B cell (primary cell): Measurements from ENCODE around the gene HYI. TPM values are rescaled to one million over a fixed set of nuclear protein-coding genes. Genes with fewer than 3 reads are reported as not detected.

Experiments
- ATAC-seq: fragments of 200-7000 bp; cut with Tn5 transposase; one replicate; pipeline ENCODE4 v1.10.0; 2021; ENCODE audit warnings: low read depth, mild to moderate bottlenecking, moderate number of reproducible peaks, moderate library complexity
- CTCF ChIA-PET: fragments of 350-600 bp; sonication (Branson Sonifier 250); formaldehyde crosslinking; loops from one replicate; lab custom pipeline; 2021; ENCODE audit warnings: antibody characterized with exemption, inconsistent platforms; lab: Charles Lee
- POLR2A ChIA-PET: fragments of 350-600 bp; sonication (Branson Sonifier 250); formaldehyde crosslinking; loops from one replicate; lab custom pipeline; 2021; ENCODE audit warnings: antibody characterized with exemption; lab: Charles Lee
- DNase-seq: peaks from one replicate; pipeline ENCODE4 v3.0.0; 2013
- H2AFZ ChIP-seq: 2 replicates; pipeline ENCODE4 v1.6.1; 2012; ENCODE audit warnings: mild to moderate bottlenecking, low read depth, low read length; ENCODE audit not compliant: insufficient read depth, poor library complexity, severe bottlenecking
- H3K27ac ChIP-seq, 2 donors: 1 replicate in 1 of 2; 2 replicates in 1 of 2; pipeline ENCODE4 v1.5.1; 2012 to 2013; ENCODE audit warnings: low read length in 2 of 2, mild to moderate bottlenecking in 2 of 2, moderate library complexity in 1 of 2
- H3K27me3 ChIP-seq, 4 experiments: fragments of 200-600 bp in 1 of 4; sonication (generic) in 1 of 4; replicated peaks in 1 of 4; 1 replicate in 2 of 4; 2 replicates in 2 of 4; pipeline versions ENCODE4 v1.6.1 to v1.7.0; 2013 to 2016; ENCODE audit warnings: low read length in 3 of 4, mild to moderate bottlenecking in 2 of 4, mixed read lengths in 1 of 4, moderate library complexity in 1 of 4; ENCODE audit not compliant: insufficient read depth in 4 of 4, control insufficient read depth in 3 of 4; ENCODE audit errors: control extremely low read depth in 1 of 4
- H3K36me3 ChIP-seq, 2 experiments: replicated peaks in 1 of 2; 1 replicate in 1 of 2; 2 replicates in 1 of 2; pipeline versions ENCODE4 v1.6.1 to v1.7.1; 2013; ENCODE audit warnings: low read length in 1 of 2; ENCODE audit not compliant: insufficient read depth in 2 of 2, control insufficient read depth in 1 of 2; ENCODE audit errors: control extremely low read depth in 1 of 2, extremely low read depth in 1 of 2
- H3K4me1 ChIP-seq, 2 donors: fragments of 200-600 bp in 1 of 2; sonication (generic) in 1 of 2; 1 replicate in 1 of 2; 2 replicates in 1 of 2; pipeline versions ENCODE4 v1.5.1 to v1.6.1; 2013 to 2017; ENCODE audit warnings: low read length in 2 of 2; ENCODE audit not compliant: control insufficient read depth in 2 of 2, insufficient read depth in 2 of 2
- H3K4me2 ChIP-seq: replicated peaks from 2 replicates; pipeline ENCODE3; 2012; ENCODE audit warnings: mild to moderate bottlenecking, low read depth, low read length; ENCODE audit not compliant: poor library complexity, severe bottlenecking
- H3K4me3 ChIP-seq, 5 experiments: fragments of 200-600 bp in 1 of 5; sonication (generic) in 1 of 5; 1 replicate in 3 of 5; 2 replicates in 2 of 5; pipeline versions ENCODE4 v1.5.1 to v1.7.0; 2011 to 2016; ENCODE audit warnings: low read length in 4 of 5, mild to moderate bottlenecking in 4 of 5, low read depth in 2 of 5, control low read depth in 1 of 5, moderate library complexity in 1 of 5; ENCODE audit not compliant: insufficient read depth in 1 of 5; ENCODE audit errors: control extremely low read depth in 1 of 5, extremely low read depth in 1 of 5
- H3K79me2 ChIP-seq: fragments of 200-600 bp; sonication (generic); one replicate; pipeline ENCODE4 v1.6.0; 2016; ENCODE audit warnings: low read length; ENCODE audit not compliant: control insufficient read depth, insufficient read depth
- H3K9ac ChIP-seq: fragments of 200-600 bp; sonication (generic); 2 replicates; pipeline ENCODE4 v1.6.1; 2017; ENCODE audit warnings: mild to moderate bottlenecking, low read length, moderate library complexity
- H3K9me3 ChIP-seq, 3 donors: one replicate each; pipeline versions ENCODE4 v1.6.1 to v1.7.1; 2013; ENCODE audit warnings: low read length in 2 of 3; ENCODE audit not compliant: control insufficient read depth in 2 of 3, insufficient read depth in 1 of 3; ENCODE audit errors: control extremely low read depth in 1 of 3
- H4K20me1 ChIP-seq: 2 replicates; pipeline ENCODE4 v1.6.0; 2012; ENCODE audit warnings: mild to moderate bottlenecking, low read length; ENCODE audit not compliant: insufficient read depth, control insufficient read depth, poor library complexity, severe bottlenecking
- H3K27ac Mint-ChIP-seq: one replicate; pipeline ENCODE4 v1.8.0; 2021; ENCODE audit warnings: mixed read lengths
- H3K27me3 Mint-ChIP-seq: one replicate; pipeline ENCODE4 v1.8.0; 2021; ENCODE audit warnings: mixed read lengths
- H3K4me1 Mint-ChIP-seq: one replicate; pipeline ENCODE4 v1.8.0; 2021; ENCODE audit warnings: mixed read lengths
- H3K4me3 Mint-ChIP-seq: one replicate; pipeline ENCODE4 v1.8.0; 2021; ENCODE audit warnings: mixed read lengths
- H3K9me3 Mint-ChIP-seq: one replicate; pipeline ENCODE4 v1.8.0; 2022; ENCODE audit warnings: mixed read lengths; ENCODE audit not compliant: insufficient read depth
- CTCF ChIP-seq: fragments of 200-600 bp; IDR thresholded peaks from one replicate; pipeline ENCODE4 v1.8.0; 2022; ENCODE audit warnings: antibody characterized with exemption, mild to moderate bottlenecking
- EZH2 ChIP-seq: IDR thresholded peaks from 2 replicates; pipeline ENCODE4 v1.6.1; 2012; ENCODE audit warnings: borderline replicate concordance, low read depth, mild to moderate bottlenecking, moderate library complexity, low read length; ENCODE audit not compliant: insufficient read depth, poor library complexity, severe bottlenecking
- WGBS: methylation state at CpG from one replicate; pipeline ENCODE4 v1.1.5; 2013; ENCODE audit warnings: missing lambda C conversion rate; ENCODE audit not compliant: insufficient coverage; 5-methylcytosine and 5-hydroxymethylcytosine counted together
- intact Hi-C: fragments of 100-400 bp; cut with micrococcal nuclease; formaldehyde crosslinking; loops from one replicate; pipeline ENCODE4 v1.10.0; 2022
- polyA plus RNA-seq: library from polyadenylated mRNA; depleted of rRNA; stranded (reverse); fragments of >200 nt; gene quantifications from 2 replicates; pipeline ENCODE4 v1.2.3, GENCODE V29; 2012
- total RNA-seq, 2 donors: library from RNA; stranded (reverse); fragments of 120-200 nt in 1 of 2; gene quantifications; 1 replicate in 1 of 2; 2 replicates in 1 of 2; pipeline versions ENCODE4 v1.2.3 to v1.2.4, GENCODE V29; 2013 to 2022

The HYI gene
- total and polyA plus RNA-seq, 2 donors (not counting 1 experiment from before 2014, with no cell fraction given), result 21.0 to 26.5 TPM

GRCh38 chr1:43451701-43452532 lies 1.8 kb downstream of the HYI start:
- no peak overlapping the region for H2AFZ ChIP-seq
- H3K9ac ChIP-seq, result no peak overlapping the region
- no peak for TF ChIP-seq EZH2
- TF ChIP-seq CTCF, result no peak
- DNase-seq, result peak; percentile 28
- peaks cover 10% of the 10 kb centered on the region for H3K27me3 Mint-ChIP-seq
- 91% methylated on average over 20 of the region's 22 CpGs for WGBS
- no peaks in the 10 kb centered on the region for H3K9me3 Mint-ChIP-seq
- peak overlapping the region; percentile 97 for H3K4me3 Mint-ChIP-seq
- CTCF ChIA-PET, result no interaction called here
- peak overlapping the region; percentile 7 for H3K27ac Mint-ChIP-seq
- POLR2A ChIA-PET, result no interaction called here
- H3K4me2 ChIP-seq, result no peak overlapping the region
- no peaks in the 10 kb centered on the region for H4K20me1 ChIP-seq
- ATAC-seq, result no peak
- intact Hi-C loops, result no loop called here
- peaks cover 8 to 9% of the 10 kb centered on the region in 2 donors for H3K4me1 ChIP-seq
- no peak overlapping the region for H3K4me3 ChIP-seq
- peaks cover 0 to 12% (median 9%) of the 10 kb centered on the region in 4 experiments for H3K27me3 ChIP-seq
- H3K4me1 Mint-ChIP-seq, result peaks cover 21% of the 10 kb centered on the region
- no peaks in the 10 kb centered on the region for H3K9me3 ChIP-seq
- H3K36me3 ChIP-seq, result peaks cover 0 to 37% of the 10 kb centered on the region in 2 experiments
- no peak overlapping the region for H3K27ac ChIP-seq
- H3K79me2 ChIP-seq, result no peaks in the 10 kb centered on the region

GRCh38 chr1:43451157-43451591 lies 2.6 kb downstream of the HYI start:
- Mint-ChIP-seq H3K4me1 (peaks cover 21% of the 10 kb centered on the region), H3K27me3 (peaks cover 6% of the 10 kb centered on the region), H3K27ac (peak overlapping the region; percentile 5), H3K4me3 (no peak overlapping the region), H3K9me3 (no peaks in the 10 kb centered on the region)
- intact Hi-C loops, result no loop called here
- POLR2A ChIA-PET, result no interaction called here
- no peak overlapping the region for H2AFZ ChIP-seq
- no peaks in the 10 kb centered on the region for H3K9me3 ChIP-seq
- peaks cover 8 to 9% of the 10 kb centered on the region in 2 donors for H3K4me1 ChIP-seq
- no peak overlapping the region for H3K9ac ChIP-seq
- no peak for ATAC-seq
- no peaks in the 10 kb centered on the region for H4K20me1 ChIP-seq
- no peak for DNase-seq
- no peak overlapping the region for H3K27ac ChIP-seq
- H3K4me3 ChIP-seq, result no peak overlapping the region
- H3K36me3 ChIP-seq, result peaks cover 0 to 44% of the 10 kb centered on the region in 2 experiments
- H3K4me2 ChIP-seq, result no peak overlapping the region
- WGBS, result 93% methylated on average over 9 of the region's 12 CpGs
- CTCF ChIA-PET, result no interaction called here
- no peaks in the 10 kb centered on the region for H3K79me2 ChIP-seq
- peaks cover 0 to 12% (median 9%) of the 10 kb centered on the region in 4 experiments for H3K27me3 ChIP-seq
- TF ChIP-seq EZH2 (no peak), CTCF (no peak)
